Measurements from ENCODE around the gene CCR6. TPM values are rescaled to one million over a fixed set of nuclear protein-coding genes. Genes with fewer than 3 reads are reported as not detected.

The CCR6 gene
- total RNA-seq (ENCODE audit: low replicate concordance), result under 0.01 TPM in 1 of 2 replicates, not detected in the other

GRCh38 chr6:167122827-167123657 lies at the start of gene CCR6:
TSS of gene CCR6 (plus strand) at chr6:167123096. CDS start at chr6:167136135, 13,039 bp downstream.

GRCh38 chr6:167157863-167158262 lies 35.0 kb downstream of the CCR6 start, which contains the start of gene GPR31:
TSS of gene GPR31 (minus strand) at chr6:167157980. CDS start at chr6:167157831, 149 bp downstream.

Other genes with a start within 250 kb of the CCR6 start
- 18.0 and 22.1 TPM in 2 replicates for gene RNASET2, start 166.5 kb upstream of the CCR6 start, total RNA-seq (ENCODE audit: low replicate concordance)
- 12.6 and 12.9 TPM in 2 replicates for gene CEP43, start 123.7 kb upstream of the CCR6 start, total RNA-seq (ENCODE audit: low replicate concordance)
- gene GPR31, start 34.9 kb downstream of the CCR6 start, total RNA-seq (ENCODE audit: low replicate concordance), result not detected in 2 replicates
- gene UNC93A, start 168.2 kb downstream of the CCR6 start, total RNA-seq (ENCODE audit: low replicate concordance), result not detected in 2 replicates
- not detected in 2 replicates for gene TTLL2, start 202.0 kb downstream of the CCR6 start, total RNA-seq (ENCODE audit: low replicate concordance)

Data from smooth muscle cell of the coronary artery (primary cell).